IMR-90 (cell line): Measurements from ENCODE around the gene NISCH. TPM values are rescaled to one million over a fixed set of nuclear protein-coding genes. Genes with fewer than 3 reads are reported as not detected.

Experiments used
- ATAC-seq: fragments of 200-7000 bp; cut with Tn5 transposase; 2 replicates; pipeline ENCODE4 v1.9.1; 2020; ENCODE audit warnings: low read depth, mild to moderate bottlenecking, moderate library complexity
- BruUV-seq: library from RNA; stranded (reverse); fragments of 400-500 nt; replicated peaks from 2 replicates; lab custom pipeline; 2021; lab: Mats Ljungman, UMichigan
- CTCF ChIA-PET: fragments of 300-600 bp; formaldehyde crosslinking; extraction: SDS; loops from one replicate; lab custom pipeline; 2021; ENCODE audit warnings: antibody characterized with exemption; lab: Yijun Ruan, JAX
- POLR2A ChIA-PET: fragments of 300-600 bp; sonication (Branson Sonifier 250); formaldehyde crosslinking; loops from one replicate; lab custom pipeline; 2022; ENCODE audit warnings: antibody characterized with exemption; ENCODE audit not compliant: unreplicated experiment; lab: Charles Lee
- DNase-seq: peaks from one replicate; pipeline ENCODE4 v3.0.0; 2013
- H2AFZ ChIP-seq: replicated peaks from 2 replicates; pipeline ENCODE3; 2013; ENCODE audit warnings: low read length, mild to moderate bottlenecking; ENCODE audit not compliant: poor library complexity
- H2AK5ac ChIP-seq: 2 replicates; pipeline ENCODE4 v1.6.1; 2013; ENCODE audit warnings: low read depth, low read length, inconsistent platforms
- H2AK9ac ChIP-seq: replicated peaks from 2 replicates; pipeline ENCODE3; 2013; ENCODE audit warnings: mild to moderate bottlenecking, low read depth, low read length, moderate library complexity; ENCODE audit not compliant: poor library complexity
- H2BK120ac ChIP-seq: 2 replicates; pipeline ENCODE4 v1.6.1; 2013; ENCODE audit warnings: low read depth, low read length, inconsistent platforms
- H2BK15ac ChIP-seq: 3 replicates; pipeline ENCODE4 v1.6.1; 2013; ENCODE audit warnings: low read depth, low read length, inconsistent platforms
- H2BK20ac ChIP-seq: 2 replicates; pipeline ENCODE4 v1.6.1; 2013; ENCODE audit warnings: low read depth, mild to moderate bottlenecking, inconsistent platforms, low read length, moderate library complexity
- H2BK5ac ChIP-seq: 2 replicates; pipeline ENCODE4 v1.6.1; 2013; ENCODE audit warnings: mild to moderate bottlenecking, low read depth, low read length, inconsistent platforms; ENCODE audit not compliant: poor library complexity, severe bottlenecking
- H3K14ac ChIP-seq: replicated peaks from 2 replicates; pipeline ENCODE4 v1.6.1; 2013; ENCODE audit warnings: low read depth, low read length, inconsistent platforms
- H3K18ac ChIP-seq: 2 replicates; pipeline ENCODE4 v1.6.1; 2013; ENCODE audit warnings: low read depth, low read length, control low read depth
- H3K23ac ChIP-seq: 2 replicates; pipeline ENCODE4 v1.6.1; 2013; ENCODE audit warnings: low read depth, low read length, inconsistent platforms
- H3K27ac ChIP-seq: 2 replicates; pipeline ENCODE4 v1.5.1; 2013; ENCODE audit warnings: mild to moderate bottlenecking, control low read depth, low read length; ENCODE audit not compliant: insufficient read depth
- H3K27me3 ChIP-seq: 2 replicates; pipeline ENCODE4 v1.6.1; 2013; ENCODE audit warnings: low read length; ENCODE audit not compliant: control insufficient read depth, insufficient read depth
- H3K36me3 ChIP-seq: 2 replicates; pipeline ENCODE4 v1.6.1; 2013; ENCODE audit warnings: low read length, mixed read lengths; ENCODE audit not compliant: control insufficient read depth, insufficient read depth
- H3K4ac ChIP-seq: 2 replicates; pipeline ENCODE4 v1.6.1; 2013; ENCODE audit warnings: low read depth, low read length, inconsistent platforms
- H3K4me1 ChIP-seq: 2 replicates; pipeline ENCODE4 v1.6.1; 2013; ENCODE audit warnings: low read length, mixed read lengths; ENCODE audit not compliant: control insufficient read depth, insufficient read depth
- H3K4me2 ChIP-seq: 2 replicates; pipeline ENCODE4 v1.6.1; 2013; ENCODE audit warnings: low read depth, mild to moderate bottlenecking, control low read depth, low read length, moderate library complexity
- H3K4me3 ChIP-seq: 2 replicates; pipeline ENCODE4 v1.5.1; 2013; ENCODE audit warnings: low read depth, mild to moderate bottlenecking, control low read depth, low read length, moderate library complexity; ENCODE audit not compliant: insufficient read depth
- H3K56ac ChIP-seq: 2 replicates; pipeline ENCODE4 v1.6.1; 2013; ENCODE audit warnings: low read length, inconsistent platforms; ENCODE audit not compliant: insufficient read depth; ENCODE audit errors: extremely low read depth
- H3K79me1 ChIP-seq, 2 experiments: 2 replicates each; pipeline ENCODE4 v1.6.1; 2013; ENCODE audit warnings: low read length in 2 of 2, inconsistent platforms in 1 of 2, low read depth in 1 of 2
- H3K9ac ChIP-seq: 2 replicates; pipeline ENCODE4 v1.6.1; 2013; ENCODE audit warnings: low read depth, low read length, control low read depth
- H3K9me1 ChIP-seq: 2 replicates; pipeline ENCODE4 v1.6.1; 2013; ENCODE audit warnings: low read length, inconsistent platforms; ENCODE audit not compliant: insufficient read depth
- H3K9me3 ChIP-seq: 2 replicates; pipeline ENCODE4 v1.6.1; 2013; ENCODE audit warnings: low read length; ENCODE audit not compliant: control insufficient read depth, insufficient read depth
- H4K20me1 ChIP-seq: 2 replicates; pipeline ENCODE4 v1.6.1; 2013; ENCODE audit warnings: low read length, inconsistent platforms; ENCODE audit not compliant: insufficient read depth
- H4K5ac ChIP-seq: 2 replicates; pipeline ENCODE4 v1.6.1; 2013; ENCODE audit warnings: mild to moderate bottlenecking, low read depth, low read length, control low read depth
- H4K8ac ChIP-seq, 2 experiments: 2 replicates each; pipeline ENCODE4 v1.6.1; 2013; ENCODE audit warnings: low read depth in 2 of 2, low read length in 2 of 2, control low read depth in 1 of 2, inconsistent platforms in 1 of 2
- H4K91ac ChIP-seq: 2 replicates; pipeline ENCODE4 v1.6.1; 2013; ENCODE audit warnings: low read depth, low read length, inconsistent platforms; ENCODE audit not compliant: insufficient read depth
- BHLHE40 ChIP-seq: fragments of 150-350 bp; IDR thresholded peaks from 2 replicates; pipeline ENCODE4 v1.6.1; 2016; ENCODE audit warnings: mild to moderate bottlenecking, low read depth, low read length
- CEBPB ChIP-seq: IDR thresholded peaks from 2 replicates; pipeline ENCODE4 v1.6.1; 2012; ENCODE audit warnings: low read depth, low read length, improper control_type of control experiment
- FOS ChIP-seq: fragments of 150-350 bp; IDR thresholded peaks from 2 replicates; pipeline ENCODE4 v1.6.1; 2016; ENCODE audit warnings: low read depth, low read length
- RAD21 ChIP-seq: IDR thresholded peaks from 2 replicates; pipeline ENCODE4 v1.6.1; 2012; ENCODE audit warnings: low read length, improper control_type of control experiment
- RCOR1 ChIP-seq: IDR thresholded peaks from 2 replicates; pipeline ENCODE4 v1.6.1; 2012; ENCODE audit warnings: mild to moderate bottlenecking, low read length, improper control_type of control experiment; ENCODE audit not compliant: insufficient replicate concordance
- WGBS, 2 experiments: methylation state at CpG; one replicate each; pipeline versions ENCODE4 v1.1.5 to v1.1.7; 2013; ENCODE audit warnings: missing lambda C conversion rate in 2 of 2; ENCODE audit not compliant: insufficient read length in 1 of 2; ENCODE audit errors: extremely low coverage in 2 of 2; 5-methylcytosine and 5-hydroxymethylcytosine counted together
- dilution Hi-C: fragments of 300-500 bp; cut with HindIII; formaldehyde crosslinking; loops from one replicate; pipeline ENCODE4 v1.14.3; 2018; ENCODE audit warnings: low sequenced_read_pairs; ENCODE audit not compliant: unreplicated experiment
- in situ Hi-C: fragments of 300-500 bp; cut with MboI; formaldehyde crosslinking; loops from 3 replicates; pipeline ENCODE4 v1.14.3; 2019; ENCODE audit warnings: low sequenced_read_pairs, inconsistent platforms, mixed read lengths
- intact Hi-C: fragments of 100-400 bp; cut with micrococcal nuclease; formaldehyde crosslinking; loops from 2 replicates; pipeline ENCODE4 v1.10.0; 2022
- polyA plus RNA-seq, 3 experiments: library from polyadenylated mRNA; depleted of rRNA; stranded (reverse); fragments of >200 nt; gene quantifications; 2 replicates each; pipeline ENCODE4 v1.2.3, GENCODE V29; 2012; ENCODE audit warnings: low replicate concordance in 1 of 3
- total RNA-seq: library from RNA; depleted of rRNA; stranded (reverse); fragments of >200 nt; gene quantifications from 2 replicates; pipeline ENCODE4 v1.2.3, GENCODE V29; 2012

The NISCH gene
- total and polyA plus RNA-seq, 2 of the 4 experiments (the other 2 are of a cell fraction), result 36.9 to 86.0 TPM

DNA sequence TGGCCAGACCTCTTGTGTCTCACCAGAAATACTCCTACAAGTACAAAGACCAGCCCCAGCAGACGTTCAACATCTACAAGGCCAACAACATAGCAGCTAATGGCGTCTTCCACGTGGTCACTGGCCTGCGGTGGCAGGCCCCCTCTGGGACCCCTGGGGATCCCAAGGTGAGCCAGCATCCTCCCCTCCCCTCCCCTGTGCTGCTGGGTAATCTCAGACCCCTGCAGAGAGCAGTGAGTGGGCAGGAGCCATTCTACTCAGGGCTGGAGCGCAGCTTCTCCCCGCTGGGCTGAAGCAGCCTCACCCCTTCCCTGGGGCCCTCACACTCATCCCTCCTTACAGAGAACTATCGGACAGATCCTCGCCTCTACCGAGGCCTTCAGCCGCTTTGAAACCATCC lies 49.6 kb downstream of the NISCH start:
- TF ChIP-seq BHLHE40 (no peak), RAD21 (no peak), FOS (no peak), CEBPB (no peak), RCOR1 (no peak)
- Histone ChIP-seq H3K56ac (no peak overlapping the region), H3K27me3 (peaks cover 6% of the 10 kb centered on the region), H2AK5ac (no peak overlapping the region), H3K9me3 (no peaks in the 10 kb centered on the region), H2BK5ac (no peak overlapping the region), H3K4me3 (no peak overlapping the region), H4K20me1 (no peaks in the 10 kb centered on the region; the same call in 1 of the 2 replicates), H3K36me3 (no peaks in the 10 kb centered on the region), H3K4ac (no peak overlapping the region), H2BK20ac (no peak overlapping the region), H3K9me1 (peaks cover 7% of the 10 kb centered on the region; the same call in 1 of the 2 replicates), H3K27ac (no peak overlapping the region), H3K9ac (no peak overlapping the region), H2AK9ac (peak overlapping the region; percentile 16), H4K8ac (no peak overlapping the region), H3K4me1 (peaks cover 3% of the 10 kb centered on the region; the same call in 1 of the 2 replicates), H2BK15ac (no peak overlapping the region), H2BK120ac (no peak overlapping the region), H3K79me1 (no peaks in the 10 kb centered on the region), H3K14ac (no peak overlapping the region), H3K4me2 (no peak overlapping the region), H4K5ac (no peak overlapping the region), H3K23ac (no peak overlapping the region), H2AFZ (peak overlapping the region; percentile 6), H3K18ac (no peak overlapping the region), H4K91ac (no peak overlapping the region)
- 75% methylated on average over 9 of the region's 10 CpGs; no CpG with 5 or more reads in 1 of the 2 experiments for WGBS, 2 experiments
- in situ Hi-C loops (no loop called here), intact Hi-C loops (no loop called here), dilution Hi-C loops (no loop called here)
- POLR2A ChIA-PET, result no interaction called here
- DNase-seq, result no peak
- CTCF ChIA-PET, result no interaction called here
- no TSS peak for BruUV-seq
- no peak for ATAC-seq
